GF-D8 (cell line): ENCODE data around the gene CERS4.
"Not testable (repeated sequence)": the region's sequence is repeated elsewhere in the genome, so short reads cannot be mapped to it uniquely, and the experiment has no call there.

Experiments
- DNase-seq: peaks from one replicate; lab custom pipeline; 2025; lab: John Stamatoyannopoulos, UW

CERS4 gene

GRCh38 chr19:8265872-8266271, 56.7 kb downstream of the CERS4 start:
- DNase-seq, result no peak

DNA sequence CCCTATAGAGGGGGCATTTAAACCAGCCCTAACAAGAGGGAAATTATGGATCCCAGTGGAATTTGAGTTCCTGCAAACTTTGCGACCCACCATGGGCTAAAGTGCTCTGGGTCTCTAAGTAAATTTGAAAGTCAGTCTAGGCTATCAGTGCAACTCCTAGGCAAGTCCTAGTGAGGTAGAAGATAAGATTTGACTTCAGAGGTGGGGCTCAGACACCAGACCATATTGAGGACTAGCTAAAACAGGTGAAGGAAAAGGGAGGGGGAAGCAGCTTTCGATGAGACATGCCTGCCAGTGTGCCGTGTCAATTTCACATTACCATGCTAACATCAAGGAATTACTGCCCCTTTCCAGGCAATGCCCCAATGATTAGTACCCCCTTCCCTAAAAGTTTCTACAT, 60.6 kb downstream of the CERS4 start:
- DNase-seq, result no peak

DNA sequence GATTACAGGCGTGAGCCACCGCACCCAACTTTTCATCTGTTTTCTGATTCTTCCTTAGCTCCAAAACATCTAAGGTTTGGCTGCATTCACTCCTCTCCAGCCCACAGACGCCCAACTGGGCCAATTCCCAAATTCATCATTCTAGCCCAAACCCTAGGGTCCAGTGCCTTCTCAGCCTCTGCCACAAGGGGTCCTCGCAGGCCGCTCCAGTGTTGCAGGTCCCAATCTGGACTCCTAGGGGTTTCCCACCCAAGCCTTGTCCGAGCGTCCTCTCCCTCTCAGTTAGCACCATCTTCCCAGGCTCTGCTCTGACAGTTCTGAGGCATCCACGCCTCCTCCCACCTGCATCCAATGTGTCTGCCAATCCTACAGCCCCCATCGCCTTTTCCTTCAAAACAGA, 67.3 kb downstream of the CERS4 start:
- not testable (repeated sequence) for DNase-seq

- DNase-seq, result not testable (repeated sequence)
Observed at GRCh38 chr19:8291337-8291736, 82.2 kb downstream of the CERS4 start.

DNA sequence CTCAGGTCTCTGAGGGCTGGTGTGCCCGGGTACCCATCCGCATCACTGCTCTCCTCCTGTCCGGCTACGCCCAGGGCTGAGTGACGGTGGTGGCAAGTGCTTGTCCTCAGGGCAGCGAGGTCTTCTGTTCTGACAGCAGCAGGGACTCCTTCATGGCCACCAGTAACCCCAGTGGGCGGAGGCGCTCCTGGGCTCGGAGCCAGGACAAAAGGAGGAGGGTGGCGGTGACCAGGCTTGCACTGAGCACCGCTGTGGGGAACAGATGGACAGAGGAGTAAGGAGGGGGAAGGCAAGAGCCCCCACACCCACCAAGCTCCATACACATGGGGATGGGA, 93.2 kb downstream of the CERS4 start:
- DNase-seq, result no peak

- DNase-seq, result no peak
Observed at GRCh38 chr19:8302734-8303133, 93.6 kb downstream of the CERS4 start.

GRCh38 chr19:8304841-8305621, 95.9 kb downstream of the CERS4 start:
- no peak for DNase-seq

DNA sequence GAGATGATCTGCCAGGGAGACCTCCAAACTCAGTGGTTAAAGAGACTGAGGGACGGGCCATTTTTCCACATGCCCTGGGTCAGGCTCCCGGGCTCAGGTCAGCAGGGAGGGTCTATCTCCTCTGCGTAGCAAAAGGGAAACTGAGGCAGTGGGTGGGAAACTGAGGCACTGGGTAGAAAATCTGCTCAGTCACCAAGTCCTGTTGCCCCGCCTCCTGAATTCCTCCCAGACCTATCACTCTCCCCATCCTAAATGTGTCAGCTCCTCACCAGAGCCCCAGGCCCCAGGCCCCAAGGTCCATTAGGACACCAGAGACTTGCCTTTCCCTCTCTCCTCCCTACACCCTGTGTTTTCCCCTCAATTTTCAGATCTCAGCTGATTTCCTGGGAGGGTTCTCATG, 96.6 kb downstream of the CERS4 start:
- no peak for DNase-seq

GRCh38 chr19:8306235-8307054, 97.3 kb downstream of the CERS4 start:
- no peak for DNase-seq

GRCh38 chr19:8307400-8307964, 98.3 kb downstream of the CERS4 start:
- no peak for DNase-seq

- peak; percentile 70 for DNase-seq
Observed at GRCh38 chr19:8307965-8308866, 99.0 kb downstream of the CERS4 start, which contains the start of gene CD320. TSS of gene CD320 (minus strand) at chr19:8308358. CDS start at chr19:8308290, 68 bp downstream.

GRCh38 chr19:8308891-8309291, 99.7 kb downstream of the CERS4 start:
- no peak for DNase-seq

GRCh38 chr19:8310342-8311055, 101.3 kb downstream of the CERS4 start:
- DNase-seq, result no peak

GRCh38 chr19:8311461-8312260, 102.5 kb downstream of the CERS4 start:
- no peak for DNase-seq
